Left lung (tissue), 10 donors: Measurements from ENCODE around the gene MSH5. TPM values are rescaled to one million over a fixed set of nuclear protein-coding genes. Genes with fewer than 3 reads are reported as not detected.

Experiments
- ATAC-seq: fragments of 200-7000 bp; cut with Tn5 transposase; one replicate; pipeline ENCODE4 v1.9.1; 2020; ENCODE audit warnings: moderate library complexity
- DNase-seq, 4 donors: peaks; one replicate each; pipeline ENCODE4 v3.0.0-alpha.2; 2013 to 2020
- H3K27ac ChIP-seq, 2 donors: fragments of 200-600 bp; sonication (generic) in 1 of 2; one replicate each; pipeline versions ENCODE4 v1.5.0 to v1.8.0; 2020 to 2021
- H3K27me3 ChIP-seq, 2 donors: fragments of 200-600 bp; sonication (generic) in 1 of 2; one replicate each; pipeline versions ENCODE4 v1.5.0 to v1.8.0; 2020 to 2021
- H3K36me3 ChIP-seq, 2 donors: fragments of 200-600 bp; sonication (generic) in 1 of 2; one replicate each; pipeline versions ENCODE4 v1.5.0 to v1.8.0; 2020 to 2021
- H3K4me1 ChIP-seq, 2 donors: fragments of 200-600 bp; one replicate each; pipeline ENCODE4 v1.8.0; 2021
- H3K4me3 ChIP-seq, 2 donors: fragments of 200-600 bp; sonication (generic) in 1 of 2; one replicate each; pipeline versions ENCODE4 v1.5.0 to v1.8.0; 2020 to 2021; ENCODE audit warnings: mild to moderate bottlenecking in 1 of 2
- H3K9me3 ChIP-seq, 2 donors: fragments of 200-600 bp; sonication (generic) in 1 of 2; one replicate each; pipeline versions ENCODE4 v1.5.0 to v1.8.0; 2020 to 2021
- CTCF ChIP-seq, 2 donors: fragments of 200-600 bp; sonication (generic) in 1 of 2; IDR thresholded peaks; one replicate each; pipeline versions ENCODE4 v1.5.0 to v1.8.0; 2021; ENCODE audit warnings: antibody characterized with exemption in 2 of 2
- intact Hi-C, 2 donors: fragments of 100-400 bp; cut with DNase I; formaldehyde crosslinking; loops; one replicate each; pipeline versions ENCODE4 v1.11.2 to v1.14.2; 2022
- polyA plus RNA-seq, 6 donors: library from polyadenylated mRNA; unstranded; fragments of 120-200 nt; gene quantifications; one replicate each; pipeline ENCODE4 v1.2.1, GENCODE V29; 2013; ENCODE audit not compliant: insufficient read length in 6 of 6
- total RNA-seq, 2 donors: library from RNA; stranded (reverse); fragmentation: NEBNext Ultra II Directional; extraction: Animal tissue kit (Norgen Biotek cat#: 25700); gene quantifications; one replicate each; pipeline ENCODE4 v1.2.1, GENCODE V29; 2021
- donor health status: DM: no; HTN: yes; CAD: no.
- donor health status: DM: no; HTN: no; CAD: no.

Gene MSH5
- total and polyA plus RNA-seq, 8 donors: 9.7 to 49.8 (median 36.7) TPM

DNA sequence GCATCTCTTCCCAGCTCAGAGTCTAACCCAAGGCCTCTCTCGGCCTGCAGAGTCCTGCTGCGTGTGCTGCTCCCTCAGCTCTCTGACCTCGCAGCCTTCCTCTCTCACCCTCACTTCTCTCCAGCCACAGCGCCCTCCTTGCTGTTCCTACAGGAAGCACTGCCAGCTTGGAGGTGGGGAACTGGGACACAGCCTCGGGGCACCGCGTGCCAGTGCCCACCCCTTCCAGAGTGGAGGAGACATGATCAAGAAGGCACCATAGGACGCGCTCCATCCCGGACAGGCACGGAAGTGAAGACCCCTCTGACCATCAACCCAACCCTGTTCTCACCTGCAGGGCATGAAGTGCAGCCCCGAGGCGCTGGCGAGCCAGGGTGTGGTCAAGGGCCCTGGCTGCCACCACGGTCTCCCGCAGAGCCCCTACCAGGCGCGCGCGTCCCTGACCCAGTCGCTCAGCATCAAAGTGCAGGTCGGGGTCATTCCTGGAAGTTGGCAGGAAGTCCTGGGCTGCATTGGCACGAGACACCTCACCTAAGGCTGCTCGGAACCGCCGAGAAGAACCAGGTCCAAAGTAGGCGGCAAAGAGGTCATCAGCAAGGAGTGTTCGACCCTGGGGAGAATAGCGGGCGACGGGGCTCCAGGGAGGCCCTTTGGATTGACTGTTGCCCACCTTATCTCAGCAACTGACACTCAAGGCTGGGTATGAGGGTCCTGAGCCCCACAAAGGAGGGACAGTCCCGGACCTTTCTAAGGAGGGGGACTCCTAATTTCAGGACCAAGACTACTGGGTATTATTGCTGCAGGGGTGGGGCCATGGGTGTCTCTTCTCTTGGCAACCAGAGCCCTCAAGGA, 36.1 kb downstream of the MSH5 start:
- H3K27ac ChIP-seq: no peak overlapping the region
- H3K27me3 ChIP-seq: no peaks in the 10 kb centered on the region
- intact Hi-C loops: no loop called here
- H3K9me3 ChIP-seq: no peaks in the 10 kb centered on the region
- TF ChIP-seq CTCF (IDR thresholded peaks at IDR 0.05): no peak
- no peak overlapping the region for H3K4me3 ChIP-seq
- ATAC-seq: no peak
- H3K36me3 ChIP-seq: peaks cover 0 to 30% of the 10 kb centered on the region in 2 donors
- DNase-seq: peak in 1 of 4 donors; percentile 72
- peaks cover 7 to 24% of the 10 kb centered on the region in 2 donors for H3K4me1 ChIP-seq

- H3K4me3 ChIP-seq: peak overlapping the region in 1 of 2 donors; percentile 3
- intact Hi-C loops: no loop called here
- no peak for TF ChIP-seq CTCF (IDR thresholded peaks at IDR 0.05)
- H3K27ac ChIP-seq: peak overlapping the region; percentile 44 to 53
- peak in 1 of 4 donors; percentile 65 for DNase-seq
- peaks cover 7 to 24% of the 10 kb centered on the region in 2 donors for H3K4me1 ChIP-seq
- ATAC-seq: peak; percentile 52
- no peaks in the 10 kb centered on the region for H3K27me3 ChIP-seq
- peaks cover 0 to 36% of the 10 kb centered on the region in 2 donors for H3K36me3 ChIP-seq
- H3K9me3 ChIP-seq: no peaks in the 10 kb centered on the region
Observed at GRCh38 chr6:31776485-31776988, 36.7 kb downstream of the MSH5 start.

DNA sequence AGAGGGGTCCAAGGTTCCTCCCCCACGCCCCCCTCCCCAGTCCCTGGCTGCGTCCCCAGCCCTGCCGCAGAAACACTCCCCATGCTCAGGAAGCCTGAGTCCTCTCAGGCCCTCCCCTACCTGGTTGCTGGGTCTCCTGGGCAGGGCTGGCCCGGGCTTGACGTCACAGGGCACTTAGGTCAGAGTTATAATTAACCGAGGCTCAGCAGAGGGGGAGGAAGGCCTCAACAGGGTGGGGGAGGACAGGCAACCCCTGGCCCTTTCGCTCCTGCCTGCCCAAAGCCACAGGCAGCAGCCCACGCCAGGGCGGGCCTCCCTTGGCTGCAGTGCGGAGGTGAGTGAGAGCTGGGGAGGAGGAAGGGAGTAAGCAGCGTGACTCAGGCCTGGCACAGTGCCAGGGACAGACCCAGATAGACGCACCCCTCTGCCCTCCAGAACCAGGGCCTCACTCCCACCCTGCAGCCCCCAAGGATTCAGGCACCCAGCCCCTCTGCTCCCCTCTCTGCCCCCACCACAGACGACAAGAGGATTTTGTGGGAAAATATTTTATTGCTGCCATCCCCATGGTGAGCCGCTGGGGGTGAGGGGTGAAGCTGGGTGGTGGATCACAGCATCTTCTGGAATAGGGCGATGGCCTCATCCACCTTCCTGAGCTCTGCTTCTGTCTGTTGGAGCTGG, 37.3 kb downstream of the MSH5 start, which contains the start of gene VWA7:
Gene VWA7 (minus strand): TSS at position 340 of the 678 bp plus-strand sequence. CDS start 549 bp downstream, outside the sequence.
- Histone ChIP-seq H3K9me3 (no peaks in the 10 kb centered on the region), H3K4me1 (peaks cover 7 to 24% of the 10 kb centered on the region in 2 donors), H3K4me3 (peak within 1 kb of the TSS in 1 of 2 donors; percentile 3), H3K27ac (peak within 1 kb of the TSS; percentile 44 to 53), H3K27me3 (no peaks in the 10 kb centered on the region), H3K36me3 (peaks cover 0 to 42% of the 10 kb centered on the region in 2 donors)
- peak; percentile 86 for ATAC-seq
- peak in 3 of 4 donors; percentile 77 to 93 (median 89) for DNase-seq
- TF ChIP-seq CTCF (IDR thresholded peaks at IDR 0.05): no peak
- intact Hi-C loops: no loop called here

DNA sequence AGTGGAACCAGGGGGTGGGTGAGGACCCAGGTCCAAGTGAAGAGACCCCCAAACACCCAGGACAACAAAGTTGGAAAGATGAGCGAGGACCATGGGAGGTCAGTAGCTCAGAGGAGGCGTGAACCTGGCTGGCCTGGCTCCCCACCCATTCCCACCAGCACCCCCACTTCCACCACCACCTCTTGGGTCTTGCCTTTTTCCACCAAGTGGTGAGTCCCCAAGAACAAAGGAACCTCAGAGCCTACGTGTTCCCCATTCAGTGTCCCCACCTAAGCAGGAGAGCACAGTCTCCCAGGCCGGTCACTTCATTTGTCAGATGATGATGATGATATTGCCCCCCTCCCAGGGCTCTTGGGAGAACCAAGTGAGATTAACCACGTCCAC, 37.9 kb downstream of the MSH5 start:
- intact Hi-C loops: no loop called here
- Histone ChIP-seq H3K27ac (peak overlapping the region in 1 of 2 donors; percentile 44), H3K36me3 (peaks cover 0 to 48% of the 10 kb centered on the region in 2 donors)

More for the DNA sequence above, 37.9 kb downstream of the MSH5 start:
- Histone ChIP-seq H3K27me3 (no peaks in the 10 kb centered on the region), H3K9me3 (no peaks in the 10 kb centered on the region), H3K4me3 (no peak overlapping the region), H3K4me1 (peaks cover 7 to 24% of the 10 kb centered on the region in 2 donors)
- no peak for DNase-seq
- no peak for ATAC-seq
- no peak for TF ChIP-seq CTCF (IDR thresholded peaks at IDR 0.05)
